ENCODE results near the gene CPA1.

DNA sequence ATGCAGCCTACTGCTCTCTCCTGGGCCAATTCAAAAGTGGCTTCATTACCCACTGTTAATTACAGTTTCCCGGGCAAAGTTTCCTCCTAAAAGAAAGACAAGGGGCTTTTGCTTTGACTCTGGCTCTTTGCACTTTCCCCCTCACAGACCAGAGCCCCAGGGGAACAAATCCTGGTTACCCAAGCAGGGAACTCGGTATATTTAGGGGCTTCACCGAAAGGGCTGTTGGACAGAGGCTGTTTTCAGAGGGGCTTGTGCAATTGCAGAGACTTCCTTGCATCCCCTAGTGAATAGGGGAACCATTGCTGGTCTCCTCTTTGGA lies 7.0 kb downstream of the CPA1 start:
- no peak for TF ChIP-seq SP1 (IDR thresholded peaks at IDR 0.05; ENCODE audit: low read depth, low read length)
- no peak for TF ChIP-seq POLR2AphosphoS5 (IDR thresholded peaks at IDR 0.05; ENCODE audit: low read length)
- TF ChIP-seq TCF3 (IDR thresholded peaks at IDR 0.05; ENCODE audit: borderline replicate concordance, insufficient read depth, low read depth, low read length), result no peak
- TF ChIP-seq EED (IDR thresholded peaks at IDR 0.05; ENCODE audit: low read depth), result no peak
- TF ChIP-seq, protein P1, sequence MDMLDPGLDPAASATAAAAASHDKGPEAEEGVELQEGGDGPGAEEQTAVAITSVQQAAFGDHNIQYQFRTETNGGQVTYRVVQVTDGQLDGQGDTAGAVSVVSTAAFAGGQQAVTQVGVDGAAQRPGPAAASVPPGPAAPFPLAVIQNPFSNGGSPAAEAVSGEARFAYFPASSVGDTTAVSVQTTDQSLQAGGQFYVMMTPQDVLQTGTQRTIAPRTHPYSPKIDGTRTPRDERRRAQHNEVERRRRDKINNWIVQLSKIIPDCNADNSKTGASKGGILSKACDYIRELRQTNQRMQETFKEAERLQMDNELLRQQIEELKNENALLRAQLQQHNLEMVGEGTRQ (IDR thresholded peaks at IDR 0.05; ENCODE audit: borderline replicate concordance, low read depth, low read length), result no peak
- TF ChIP-seq YY1 (IDR thresholded peaks at IDR 0.05; ENCODE audit: low read depth, low read length), result no peak
- no peak for TF ChIP-seq TAF1 (IDR thresholded peaks at IDR 0.05; ENCODE audit: borderline replicate concordance, low read depth, low read length)
- TF ChIP-seq IKZF2 (IDR thresholded peaks at IDR 0.05), result no peak
- TF ChIP-seq, protein P2, sequence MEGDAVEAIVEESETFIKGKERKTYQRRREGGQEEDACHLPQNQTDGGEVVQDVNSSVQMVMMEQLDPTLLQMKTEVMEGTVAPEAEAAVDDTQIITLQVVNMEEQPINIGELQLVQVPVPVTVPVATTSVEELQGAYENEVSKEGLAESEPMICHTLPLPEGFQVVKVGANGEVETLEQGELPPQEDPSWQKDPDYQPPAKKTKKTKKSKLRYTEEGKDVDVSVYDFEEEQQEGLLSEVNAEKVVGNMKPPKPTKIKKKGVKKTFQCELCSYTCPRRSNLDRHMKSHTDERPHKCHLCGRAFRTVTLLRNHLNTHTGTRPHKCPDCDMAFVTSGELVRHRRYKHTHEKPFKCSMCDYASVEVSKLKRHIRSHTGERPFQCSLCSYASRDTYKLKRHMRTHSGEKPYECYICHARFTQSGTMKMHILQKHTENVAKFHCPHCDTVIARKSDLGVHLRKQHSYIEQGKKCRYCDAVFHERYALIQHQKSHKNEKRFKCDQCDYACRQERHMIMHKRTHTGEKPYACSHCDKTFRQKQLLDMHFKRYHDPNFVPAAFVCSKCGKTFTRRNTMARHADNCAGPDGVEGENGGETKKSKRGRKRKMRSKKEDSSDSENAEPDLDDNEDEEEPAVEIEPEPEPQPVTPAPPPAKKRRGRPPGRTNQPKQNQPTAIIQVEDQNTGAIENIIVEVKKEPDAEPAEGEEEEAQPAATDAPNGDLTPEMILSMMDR (IDR thresholded peaks at IDR 0.05 in 2 of 3, conservative IDR thresholded peaks at IDR 0.05 in 1 of 3; ENCODE audit: control insufficient read depth in 2 of 3, extremely low read depth in 1 of 3, insufficient read depth in 1 of 3, low read depth in 3 of 3, low read length in 3 of 3), result no peak
- TF ChIP-seq, protein P3, sequence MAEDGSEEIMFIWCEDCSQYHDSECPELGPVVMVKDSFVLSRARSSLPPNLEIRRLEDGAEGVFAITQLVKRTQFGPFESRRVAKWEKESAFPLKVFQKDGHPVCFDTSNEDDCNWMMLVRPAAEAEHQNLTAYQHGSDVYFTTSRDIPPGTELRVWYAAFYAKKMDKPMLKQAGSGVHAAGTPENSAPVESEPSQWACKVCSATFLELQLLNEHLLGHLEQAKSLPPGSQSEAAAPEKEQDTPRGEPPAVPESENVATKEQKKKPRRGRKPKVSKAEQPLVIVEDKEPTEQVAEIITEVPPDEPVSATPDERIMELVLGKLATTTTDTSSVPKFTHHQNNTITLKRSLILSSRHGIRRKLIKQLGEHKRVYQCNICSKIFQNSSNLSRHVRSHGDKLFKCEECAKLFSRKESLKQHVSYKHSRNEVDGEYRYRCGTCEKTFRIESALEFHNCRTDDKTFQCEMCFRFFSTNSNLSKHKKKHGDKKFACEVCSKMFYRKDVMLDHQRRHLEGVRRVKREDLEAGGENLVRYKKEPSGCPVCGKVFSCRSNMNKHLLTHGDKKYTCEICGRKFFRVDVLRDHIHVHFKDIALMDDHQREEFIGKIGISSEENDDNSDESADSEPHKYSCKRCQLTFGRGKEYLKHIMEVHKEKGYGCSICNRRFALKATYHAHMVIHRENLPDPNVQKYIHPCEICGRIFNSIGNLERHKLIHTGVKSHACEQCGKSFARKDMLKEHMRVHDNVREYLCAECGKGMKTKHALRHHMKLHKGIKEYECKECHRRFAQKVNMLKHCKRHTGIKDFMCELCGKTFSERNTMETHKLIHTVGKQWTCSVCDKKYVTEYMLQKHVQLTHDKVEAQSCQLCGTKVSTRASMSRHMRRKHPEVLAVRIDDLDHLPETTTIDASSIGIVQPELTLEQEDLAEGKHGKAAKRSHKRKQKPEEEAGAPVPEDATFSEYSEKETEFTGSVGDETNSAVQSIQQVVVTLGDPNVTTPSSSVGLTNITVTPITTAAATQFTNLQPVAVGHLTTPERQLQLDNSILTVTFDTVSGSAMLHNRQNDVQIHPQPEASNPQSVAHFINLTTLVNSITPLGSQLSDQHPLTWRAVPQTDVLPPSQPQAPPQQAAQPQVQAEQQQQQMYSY (CRISPR knock-in tag; IDR thresholded peaks at IDR 0.05), result no peak
- no peak for TF ChIP-seq NR2C2 (IDR thresholded peaks at IDR 0.05; ENCODE audit: borderline replicate concordance, control insufficient read depth, insufficient read length, low read depth)
- no peak for TF ChIP-seq CHD2 (IDR thresholded peaks at IDR 0.05; ENCODE audit: borderline replicate concordance, low read depth, low read length)
